HEK293 (cell line): ENCODE results near the gene FUT8.

Source experiments
- GLI2 ChIP-seq: fragments of 450-650 bp; formaldehyde crosslinking; IDR thresholded peaks from 2 replicates; pipeline ENCODE4; 2017; ENCODE audit warnings: missing biosample characterization, missing genetic modification characterization, low read depth, borderline replicate concordance
- IKZF3 ChIP-seq: fragments of 450-650 bp; IDR thresholded peaks from 2 replicates; pipeline ENCODE4 v1.5.0; 2018; ENCODE audit warnings: missing biosample characterization, mild to moderate bottlenecking, missing genetic modification characterization, moderate library complexity
- RBAK ChIP-seq: fragments of 450-650 bp; formaldehyde crosslinking; IDR thresholded peaks from 2 replicates; pipeline ENCODE4 v1.5.1; 2016; ENCODE audit warnings: missing biosample characterization, missing genetic modification characterization
- SP2 ChIP-seq: fragments of 450-650 bp; formaldehyde crosslinking; IDR thresholded peaks from 2 replicates; pipeline ENCODE4 v1.5.1; 2016; ENCODE audit warnings: missing biosample characterization, missing genetic modification characterization
- ZFP69B ChIP-seq: fragments of 450-650 bp; formaldehyde crosslinking; IDR thresholded peaks from 2 replicates; pipeline ENCODE4 v1.5.1; 2016; ENCODE audit warnings: missing biosample characterization, missing genetic modification characterization
- ZNF2 ChIP-seq: fragments of 450-650 bp; formaldehyde crosslinking; IDR thresholded peaks from 2 replicates; pipeline ENCODE4 v1.5.1; 2016; ENCODE audit warnings: missing biosample characterization, missing genetic modification characterization
- ZNF416 ChIP-seq: fragments of 450-650 bp; formaldehyde crosslinking; IDR thresholded peaks from 2 replicates; pipeline ENCODE4 v1.5.1; 2016; ENCODE audit warnings: missing biosample characterization, missing genetic modification characterization
- ZNF645 ChIP-seq: fragments of 450-650 bp; formaldehyde crosslinking; IDR thresholded peaks from 2 replicates; pipeline ENCODE4; 2016; ENCODE audit warnings: missing biosample characterization, missing genetic modification characterization
- TF ChIP-seq, protein P1 (sequence below): fragments of 450-650 bp; formaldehyde crosslinking; IDR thresholded peaks from 2 replicates; pipeline ENCODE4 v1.5.1; 2016; ENCODE audit warnings: missing biosample characterization, missing genetic modification characterization
- TF ChIP-seq, protein P2 (sequence below): fragments of 450-650 bp; formaldehyde crosslinking; IDR thresholded peaks from 2 replicates; pipeline ENCODE4 v1.5.1; 2016; ENCODE audit warnings: missing biosample characterization, missing genetic modification characterization
- TF ChIP-seq, protein P3 (sequence below): fragments of 450-650 bp; formaldehyde crosslinking; IDR thresholded peaks from 2 replicates; pipeline ENCODE4 v1.5.1; 2016; ENCODE audit warnings: missing biosample characterization, missing genetic modification characterization, borderline replicate concordance

DNA sequence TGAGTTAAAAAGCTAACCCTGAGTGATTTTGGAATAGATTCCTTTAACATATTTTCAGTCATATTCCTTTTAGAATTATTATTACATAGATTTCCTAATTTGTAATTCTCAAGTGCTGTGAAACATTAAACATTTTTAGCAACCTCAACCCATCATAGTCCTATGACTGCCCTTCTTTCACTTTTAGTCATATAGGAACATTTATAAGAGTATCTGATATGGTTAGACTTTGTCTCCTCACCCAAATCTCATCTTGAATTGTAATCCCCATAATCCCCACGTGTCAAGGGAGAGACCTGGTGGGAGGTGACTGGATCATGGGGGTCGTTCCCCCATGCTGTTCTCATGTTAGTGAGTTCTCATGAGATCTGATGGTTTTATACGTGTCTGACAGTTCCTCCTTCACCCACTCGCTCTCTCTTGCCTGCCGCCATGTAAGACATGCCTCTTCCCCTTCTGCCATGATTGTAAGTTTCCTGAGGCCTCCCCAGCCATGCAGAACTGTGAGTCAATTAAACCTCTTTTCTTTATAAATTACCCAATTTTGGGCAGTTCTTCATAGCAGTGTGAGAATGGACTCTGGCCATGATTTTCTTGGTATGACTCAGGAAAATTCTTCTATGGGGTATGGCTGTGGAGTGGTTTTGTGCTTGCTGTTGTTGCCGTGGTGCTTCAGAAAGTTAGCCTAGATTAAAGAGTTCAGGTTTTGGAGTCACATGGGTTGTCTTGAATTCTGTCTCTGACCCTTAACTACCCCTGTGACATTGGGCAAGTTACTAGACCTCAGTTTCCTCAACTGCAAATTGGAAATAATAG lies 83.9 kb downstream of the FUT8 start:
- no peak for TF ChIP-seq ZFP69B (tag by site-specific recombination)
- TF ChIP-seq ZNF416 = no peak
- TF ChIP-seq, protein P1, sequence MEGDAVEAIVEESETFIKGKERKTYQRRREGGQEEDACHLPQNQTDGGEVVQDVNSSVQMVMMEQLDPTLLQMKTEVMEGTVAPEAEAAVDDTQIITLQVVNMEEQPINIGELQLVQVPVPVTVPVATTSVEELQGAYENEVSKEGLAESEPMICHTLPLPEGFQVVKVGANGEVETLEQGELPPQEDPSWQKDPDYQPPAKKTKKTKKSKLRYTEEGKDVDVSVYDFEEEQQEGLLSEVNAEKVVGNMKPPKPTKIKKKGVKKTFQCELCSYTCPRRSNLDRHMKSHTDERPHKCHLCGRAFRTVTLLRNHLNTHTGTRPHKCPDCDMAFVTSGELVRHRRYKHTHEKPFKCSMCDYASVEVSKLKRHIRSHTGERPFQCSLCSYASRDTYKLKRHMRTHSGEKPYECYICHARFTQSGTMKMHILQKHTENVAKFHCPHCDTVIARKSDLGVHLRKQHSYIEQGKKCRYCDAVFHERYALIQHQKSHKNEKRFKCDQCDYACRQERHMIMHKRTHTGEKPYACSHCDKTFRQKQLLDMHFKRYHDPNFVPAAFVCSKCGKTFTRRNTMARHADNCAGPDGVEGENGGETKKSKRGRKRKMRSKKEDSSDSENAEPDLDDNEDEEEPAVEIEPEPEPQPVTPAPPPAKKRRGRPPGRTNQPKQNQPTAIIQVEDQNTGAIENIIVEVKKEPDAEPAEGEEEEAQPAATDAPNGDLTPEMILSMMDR = no peak
- no peak for TF ChIP-seq IKZF3 (tag by site-specific recombination)
- TF ChIP-seq, protein P2, sequence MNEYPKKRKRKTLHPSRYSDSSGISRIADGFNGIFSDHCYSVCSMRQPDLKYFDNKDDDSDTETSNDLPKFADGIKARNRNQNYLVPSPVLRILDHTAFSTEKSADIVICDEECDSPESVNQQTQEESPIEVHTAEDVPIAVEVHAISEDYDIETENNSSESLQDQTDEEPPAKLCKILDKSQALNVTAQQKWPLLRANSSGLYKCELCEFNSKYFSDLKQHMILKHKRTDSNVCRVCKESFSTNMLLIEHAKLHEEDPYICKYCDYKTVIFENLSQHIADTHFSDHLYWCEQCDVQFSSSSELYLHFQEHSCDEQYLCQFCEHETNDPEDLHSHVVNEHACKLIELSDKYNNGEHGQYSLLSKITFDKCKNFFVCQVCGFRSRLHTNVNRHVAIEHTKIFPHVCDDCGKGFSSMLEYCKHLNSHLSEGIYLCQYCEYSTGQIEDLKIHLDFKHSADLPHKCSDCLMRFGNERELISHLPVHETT (tag by site-specific recombination) = no peak
- no peak for TF ChIP-seq ZNF2 (tag by site-specific recombination)
- no peak for TF ChIP-seq RBAK (tag by site-specific recombination)
- no peak for TF ChIP-seq SP2 (tag by site-specific recombination)
- TF ChIP-seq GLI2 (tag by site-specific recombination) = no peak
- TF ChIP-seq, protein P3, sequence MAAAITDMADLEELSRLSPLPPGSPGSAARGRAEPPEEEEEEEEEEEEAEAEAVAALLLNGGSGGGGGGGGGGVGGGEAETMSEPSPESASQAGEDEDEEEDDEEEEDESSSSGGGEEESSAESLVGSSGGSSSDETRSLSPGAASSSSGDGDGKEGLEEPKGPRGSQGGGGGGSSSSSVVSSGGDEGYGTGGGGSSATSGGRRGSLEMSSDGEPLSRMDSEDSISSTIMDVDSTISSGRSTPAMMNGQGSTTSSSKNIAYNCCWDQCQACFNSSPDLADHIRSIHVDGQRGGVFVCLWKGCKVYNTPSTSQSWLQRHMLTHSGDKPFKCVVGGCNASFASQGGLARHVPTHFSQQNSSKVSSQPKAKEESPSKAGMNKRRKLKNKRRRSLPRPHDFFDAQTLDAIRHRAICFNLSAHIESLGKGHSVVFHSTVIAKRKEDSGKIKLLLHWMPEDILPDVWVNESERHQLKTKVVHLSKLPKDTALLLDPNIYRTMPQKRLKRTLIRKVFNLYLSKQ = no peak
- TF ChIP-seq ZNF645 (tag by site-specific recombination) = no peak
